Mesothelial cell of epicardium (in vitro differentiated cells): Measurements from ENCODE around the gene REX1BD. TPM values are rescaled to one million over a fixed set of nuclear protein-coding genes. Genes with fewer than 3 reads are reported as not detected.

Source experiments
- DNase-seq, 2 experiments: peaks; one replicate each; pipeline ENCODE4 v3.0.0; 2021; ENCODE audit warnings: low spot score in 2 of 2; ENCODE audit not compliant: unreplicated experiment in 2 of 2
- H3K27ac Mint-ChIP-seq: 2 replicates; pipeline ENCODE4 v1.8.0; 2021; ENCODE audit warnings: mixed read lengths
- H3K27me3 Mint-ChIP-seq: 2 replicates; pipeline ENCODE4 v1.8.0; 2021; ENCODE audit warnings: low read depth, mixed read lengths
- H3K36me3 Mint-ChIP-seq: 2 replicates; pipeline ENCODE4 v1.8.0; 2021; ENCODE audit warnings: mixed read lengths
- H3K4me1 Mint-ChIP-seq: 2 replicates; pipeline ENCODE4 v1.8.0; 2021; ENCODE audit warnings: mixed read lengths
- H3K4me3 Mint-ChIP-seq: 2 replicates; pipeline ENCODE4 v1.8.0; 2021; ENCODE audit warnings: mild to moderate bottlenecking, moderate library complexity, mixed read lengths
- H3K9me3 Mint-ChIP-seq: 2 replicates; pipeline ENCODE4 v1.8.0; 2021; ENCODE audit warnings: mixed read lengths
- total RNA-seq: library from RNA; stranded (reverse); gene quantifications from 3 replicates; pipeline ENCODE4 v1.2.1, GENCODE V29; 2021
- TF ChIP-seq, protein P1 (sequence below): fragments of 200-600 bp; sonication (generic); IDR thresholded peaks from one replicate; pipeline ENCODE4 v1.5.0; 2021; ENCODE audit warnings: antibody characterized with exemption; ENCODE audit not compliant: unreplicated experiment

The REX1BD gene
- total RNA-seq, 1 donor from 2014 or later = 58.8 TPM

DNA sequence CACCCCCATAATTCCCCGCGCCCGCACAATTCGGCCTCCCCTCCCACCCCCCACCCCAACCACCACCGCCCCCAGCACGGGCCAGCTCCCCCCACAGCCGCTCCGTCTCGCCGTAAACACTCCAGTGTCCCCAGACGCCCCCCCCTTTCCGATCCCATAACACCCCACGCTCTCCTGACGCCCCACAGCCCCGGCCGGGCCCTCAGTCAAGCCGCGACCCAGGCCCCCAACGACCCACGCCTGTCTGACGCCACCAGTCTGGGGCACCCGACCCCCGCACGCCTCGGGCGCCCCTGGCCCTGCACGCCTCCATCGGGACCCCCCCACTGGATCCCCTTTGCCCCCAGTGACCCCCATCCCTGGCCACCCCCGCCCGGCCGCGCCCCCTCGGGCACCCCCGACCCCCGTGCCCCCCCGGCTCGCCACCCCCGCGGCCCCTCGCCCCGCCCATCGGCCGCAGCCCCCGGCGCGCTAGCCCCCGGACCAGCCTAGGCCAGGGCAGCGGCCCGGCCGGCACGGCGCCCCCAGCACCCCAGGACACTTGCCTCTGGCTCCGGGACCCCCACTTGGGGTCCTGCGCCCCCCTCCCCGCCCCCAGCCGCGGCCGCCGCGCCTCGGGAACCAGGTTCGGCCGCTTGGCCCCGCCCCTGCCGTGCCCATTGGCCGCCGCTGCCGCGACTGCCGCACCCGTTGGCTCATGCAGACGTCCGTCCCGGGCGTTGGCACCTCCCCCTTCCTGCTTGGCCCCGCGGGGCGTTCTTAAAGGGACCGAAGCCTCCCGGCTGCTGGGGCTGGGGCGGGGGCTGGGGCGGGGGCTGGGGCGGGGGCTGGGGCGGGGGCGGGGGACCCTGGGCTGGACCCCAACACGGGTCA is 45.4 kb upstream of the REX1BD start, which contains the start of gene FKBP8:
Gene FKBP8 (minus strand): TSS at position 633 of the 873 bp plus-strand sequence. CDS start 1,603 bp downstream, outside the sequence.
- Mint-ChIP-seq H3K27me3 (no peaks in the 10 kb centered on the region), H3K4me3 (peak within 1 kb of the TSS; percentile 83), H3K9me3 (no peaks in the 10 kb centered on the region), H3K36me3 (no peaks in the 10 kb centered on the region), H3K27ac (peak within 1 kb of the TSS; percentile 86), H3K4me1 (peaks cover 10% of the 10 kb centered on the region)
- TF ChIP-seq, protein P1, sequence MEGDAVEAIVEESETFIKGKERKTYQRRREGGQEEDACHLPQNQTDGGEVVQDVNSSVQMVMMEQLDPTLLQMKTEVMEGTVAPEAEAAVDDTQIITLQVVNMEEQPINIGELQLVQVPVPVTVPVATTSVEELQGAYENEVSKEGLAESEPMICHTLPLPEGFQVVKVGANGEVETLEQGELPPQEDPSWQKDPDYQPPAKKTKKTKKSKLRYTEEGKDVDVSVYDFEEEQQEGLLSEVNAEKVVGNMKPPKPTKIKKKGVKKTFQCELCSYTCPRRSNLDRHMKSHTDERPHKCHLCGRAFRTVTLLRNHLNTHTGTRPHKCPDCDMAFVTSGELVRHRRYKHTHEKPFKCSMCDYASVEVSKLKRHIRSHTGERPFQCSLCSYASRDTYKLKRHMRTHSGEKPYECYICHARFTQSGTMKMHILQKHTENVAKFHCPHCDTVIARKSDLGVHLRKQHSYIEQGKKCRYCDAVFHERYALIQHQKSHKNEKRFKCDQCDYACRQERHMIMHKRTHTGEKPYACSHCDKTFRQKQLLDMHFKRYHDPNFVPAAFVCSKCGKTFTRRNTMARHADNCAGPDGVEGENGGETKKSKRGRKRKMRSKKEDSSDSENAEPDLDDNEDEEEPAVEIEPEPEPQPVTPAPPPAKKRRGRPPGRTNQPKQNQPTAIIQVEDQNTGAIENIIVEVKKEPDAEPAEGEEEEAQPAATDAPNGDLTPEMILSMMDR = no peak
- peak; percentile 92 to 96 for DNase-seq

GRCh38 chr19:18543814-18544475 is 44.7 kb upstream of the REX1BD start:
- no peaks in the 10 kb centered on the region for H3K27me3 Mint-ChIP-seq
- DNase-seq = no peak
- H3K27ac Mint-ChIP-seq = peak overlapping the region; percentile 71
- peaks cover 10% of the 10 kb centered on the region for H3K4me1 Mint-ChIP-seq
- no peaks in the 10 kb centered on the region for H3K9me3 Mint-ChIP-seq
- TF ChIP-seq, protein P1 = no peak
- no peaks in the 10 kb centered on the region for H3K36me3 Mint-ChIP-seq
- peak overlapping the region; percentile 72 for H3K4me3 Mint-ChIP-seq

DNA sequence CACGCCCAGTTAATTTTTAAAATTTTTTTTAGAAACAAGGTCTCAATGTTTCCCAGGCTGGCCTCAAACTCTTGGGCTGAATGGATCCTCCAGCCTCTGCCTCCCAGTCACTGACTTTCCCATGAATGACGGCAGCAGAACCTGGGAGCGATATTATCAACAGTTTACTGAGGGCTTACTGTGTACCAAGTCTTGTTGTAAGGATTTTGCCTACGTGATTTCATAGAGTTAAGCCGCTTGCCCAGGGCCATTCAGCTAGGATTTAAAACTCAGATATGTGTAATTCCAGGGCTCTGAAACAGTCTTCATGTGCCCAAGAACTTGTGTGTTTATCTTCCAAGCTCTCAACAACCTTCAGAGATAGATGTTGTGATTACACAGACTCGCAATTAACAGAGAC is 37.0 kb upstream of the REX1BD start:
- Mint-ChIP-seq H3K36me3 (no peaks in the 10 kb centered on the region), H3K9me3 (no peaks in the 10 kb centered on the region), H3K27me3 (no peaks in the 10 kb centered on the region), H3K4me3 (no peak overlapping the region), H3K27ac (no peak overlapping the region), H3K4me1 (no peaks in the 10 kb centered on the region)
- TF ChIP-seq, protein P1 = no peak
- no peak for DNase-seq

- Mint-ChIP-seq H3K9me3 (no peaks in the 10 kb centered on the region), H3K4me1 (peaks cover 8% of the 10 kb centered on the region), H3K36me3 (peaks cover 2% of the 10 kb centered on the region), H3K27ac (peak within 1 kb of the TSS; percentile 98), H3K4me3 (peak within 1 kb of the TSS; percentile 91), H3K27me3 (no peaks in the 10 kb centered on the region)
- DNase-seq = peak; percentile 82 to 85
- TF ChIP-seq, protein P1 = no peak
Measured at GRCh38 chr19:18557411-18558201, 31.0 kb upstream of the REX1BD start, which contains the start of gene KXD1. TSS of gene KXD1 (plus strand) at chr19:18557870. CDS start at chr19:18562057, 4,187 bp downstream.

DNA sequence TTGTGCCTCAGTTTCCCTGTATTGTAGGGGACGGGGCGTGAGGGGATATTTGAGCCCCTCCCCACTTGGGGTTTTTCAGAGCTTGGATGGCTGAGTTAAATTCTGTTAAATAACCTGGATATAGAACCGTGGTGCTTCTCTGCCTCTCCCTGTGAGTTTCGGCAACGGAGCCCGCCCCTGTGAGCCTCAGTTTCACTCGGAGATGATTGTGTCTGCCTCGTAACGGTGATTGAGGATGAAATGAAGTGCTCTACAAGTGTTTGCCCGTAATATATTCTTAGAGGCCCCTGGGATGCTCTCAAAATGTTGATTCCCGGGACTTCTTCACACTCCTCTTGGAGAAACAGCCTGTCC is 30.4 kb upstream of the REX1BD start:
- Mint-ChIP-seq H3K4me1 (peaks cover 8% of the 10 kb centered on the region), H3K27ac (peak overlapping the region; percentile 98), H3K4me3 (peak overlapping the region; percentile 91), H3K9me3 (no peaks in the 10 kb centered on the region), H3K27me3 (no peaks in the 10 kb centered on the region), H3K36me3 (peaks cover 6% of the 10 kb centered on the region)
- TF ChIP-seq, protein P1 = no peak
- DNase-seq = no peak
